ENCODE results near the gene BRD9. TPM values are rescaled to one million over a fixed set of nuclear protein-coding genes. Genes with fewer than 3 reads are reported as not detected.

BRD9 gene
- total and polyA plus RNA-seq, 2 experiments from 2014 or later, result 17.8 to 20.3 TPM

- no peaks in the 10 kb centered on the region for H3K9me3 ChIP-seq (ENCODE audit: low read depth)
- TF ChIP-seq EZH2 (IDR thresholded peaks at IDR 0.05; ENCODE audit: borderline replicate concordance) (no peak), CTCF (IDR thresholded peaks at IDR 0.05; ENCODE audit: poor library complexity) (no peak), EZH2phosphoT487 (IDR thresholded peaks at IDR 0.05; ENCODE audit: low read depth, severe bottlenecking, unreplicated experiment) (no peak)
- DNase-seq (ENCODE audit: low spot score), result no peak
- H3K79me2 ChIP-seq, result peaks cover 29% of the 10 kb centered on the region
- H4K20me1 ChIP-seq (ENCODE audit: insufficient read depth, poor library complexity, severe bottlenecking), result peaks cover 4% of the 10 kb centered on the region
- no peak overlapping the region for H3K4me2 ChIP-seq
- no peaks in the 10 kb centered on the region for H3K9me2 ChIP-seq (replicated peaks; ENCODE audit: insufficient read depth)
- no peak overlapping the region for H3K4me3 ChIP-seq
- H3K36me3 ChIP-seq (replicated peaks; ENCODE audit: insufficient read depth, low read depth), result no peaks in the 10 kb centered on the region
- 95% methylated on average over 13 of the region's 13 CpGs for WGBS (ENCODE audit: low lambda C conversion rate, missing lambda C conversion rate)
- H3K27ac ChIP-seq, result no peak overlapping the region
- no peaks in the 10 kb centered on the region for H3K27me3 ChIP-seq
- H2AFZ ChIP-seq, result no peak overlapping the region
- H3K4me1 ChIP-seq (ENCODE audit: insufficient read depth), result no peaks in the 10 kb centered on the region
These were observed 7.1 kb downstream of the BRD9 start for GRCh38 chr5:885529-885928.

- WGBS (ENCODE audit: low lambda C conversion rate, missing lambda C conversion rate), result 96% methylated on average over 18 of the region's 18 CpGs
- no peaks in the 10 kb centered on the region for H3K9me3 ChIP-seq (ENCODE audit: low read depth)
- H3K4me1 ChIP-seq (ENCODE audit: insufficient read depth), result no peaks in the 10 kb centered on the region
- H3K9me2 ChIP-seq (replicated peaks; ENCODE audit: insufficient read depth), result no peaks in the 10 kb centered on the region
- no peak overlapping the region for H2AFZ ChIP-seq
- no peak for DNase-seq (ENCODE audit: low spot score)
- no peak overlapping the region for H3K4me2 ChIP-seq
- no peak overlapping the region for H3K27ac ChIP-seq
- no peak overlapping the region for H3K4me3 ChIP-seq
- peaks cover 25% of the 10 kb centered on the region for H3K79me2 ChIP-seq
- TF ChIP-seq CTCF (IDR thresholded peaks at IDR 0.05; ENCODE audit: poor library complexity), result no peak
- TF ChIP-seq EZH2phosphoT487 (IDR thresholded peaks at IDR 0.05; ENCODE audit: low read depth, severe bottlenecking, unreplicated experiment), result no peak
- TF ChIP-seq EZH2 (IDR thresholded peaks at IDR 0.05; ENCODE audit: borderline replicate concordance), result no peak
- no peaks in the 10 kb centered on the region for H3K36me3 ChIP-seq (replicated peaks; ENCODE audit: insufficient read depth, low read depth)
- no peaks in the 10 kb centered on the region for H3K27me3 ChIP-seq
- H4K20me1 ChIP-seq (ENCODE audit: insufficient read depth, poor library complexity, severe bottlenecking), result peaks cover 4% of the 10 kb centered on the region
These were observed 7.5 kb downstream of the BRD9 start for GRCh38 chr5:885127-885442.

DNA sequence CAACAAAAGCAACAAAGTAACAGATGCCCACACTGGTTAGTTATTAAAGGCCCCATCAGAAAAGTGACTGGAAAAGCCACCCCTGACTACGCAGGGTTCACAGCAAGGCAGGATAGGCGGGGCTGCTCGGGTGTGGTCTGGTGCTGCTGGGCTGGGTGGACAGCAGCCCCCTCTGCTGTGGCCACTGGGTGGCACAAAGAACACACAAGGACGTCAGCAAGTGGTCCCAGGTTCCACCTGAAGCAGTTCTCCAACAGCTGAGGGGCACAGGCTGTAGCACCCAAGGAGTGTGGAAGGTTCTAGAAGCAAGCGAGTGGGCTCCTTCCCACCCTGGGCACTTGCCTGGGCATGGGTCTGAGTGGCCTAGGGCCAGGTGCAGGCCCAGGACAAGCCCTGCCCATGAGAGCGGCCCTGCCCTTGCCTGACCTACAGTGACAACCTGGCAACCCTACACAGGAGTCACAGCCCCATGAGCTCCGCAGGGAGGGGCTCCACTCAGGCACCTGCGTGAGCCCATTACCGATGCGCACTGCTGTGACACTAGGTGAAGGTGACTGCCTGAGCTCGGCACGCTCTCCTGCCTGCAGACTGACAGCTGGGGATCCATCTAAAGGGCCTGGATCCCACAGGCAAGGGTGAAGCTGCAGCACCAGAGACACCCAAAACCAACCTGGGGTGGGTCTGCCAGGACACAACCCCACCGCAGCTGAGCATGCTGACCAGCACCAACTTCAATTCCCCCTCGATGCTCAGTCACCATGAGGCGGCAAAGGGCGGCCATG, 8.1 kb downstream of the BRD9 start:
- Histone ChIP-seq H4K20me1 (ENCODE audit: insufficient read depth, poor library complexity, severe bottlenecking) (peaks cover 4% of the 10 kb centered on the region), H3K9me3 (ENCODE audit: low read depth) (no peaks in the 10 kb centered on the region), H3K79me2 (peaks cover 20% of the 10 kb centered on the region), H3K4me2 (no peak overlapping the region), H3K36me3 (replicated peaks; ENCODE audit: insufficient read depth, low read depth) (no peaks in the 10 kb centered on the region), H3K9me2 (replicated peaks; ENCODE audit: insufficient read depth) (no peaks in the 10 kb centered on the region), H2AFZ (no peak overlapping the region), H3K27me3 (no peaks in the 10 kb centered on the region), H3K4me3 (no peak overlapping the region), H3K27ac (no peak overlapping the region), H3K4me1 (ENCODE audit: insufficient read depth) (no peaks in the 10 kb centered on the region)
- no peak for DNase-seq (ENCODE audit: low spot score)
- TF ChIP-seq EZH2 (IDR thresholded peaks at IDR 0.05; ENCODE audit: borderline replicate concordance), result no peak
- TF ChIP-seq CTCF (IDR thresholded peaks at IDR 0.05; ENCODE audit: poor library complexity), result no peak
- no peak for TF ChIP-seq EZH2phosphoT487 (IDR thresholded peaks at IDR 0.05; ENCODE audit: low read depth, severe bottlenecking, unreplicated experiment)
- 92% methylated on average over 15 of the region's 16 CpGs for WGBS (ENCODE audit: low lambda C conversion rate, missing lambda C conversion rate)
